CD4-positive, alpha-beta T cell treated with Interleukin-1 beta for 1 hour (primary cell): ENCODE results near the gene ZNF385C.

ENCODE experiments used
- DNase-seq, 2 donors: peaks; one replicate each; pipeline ENCODE4 v3.0.0-alpha.2; 2020 to 2022

The ZNF385C gene

GRCh38 chr17:42122371-42123303 is 24.4 kb upstream of the ZNF385C start, which contains the start of gene HSPB9:
HSPB9 (plus strand) TSS chr17:42122804; CDS start chr17:42122851, 47 bp downstream.
- DNase-seq, result no peak

DNA sequence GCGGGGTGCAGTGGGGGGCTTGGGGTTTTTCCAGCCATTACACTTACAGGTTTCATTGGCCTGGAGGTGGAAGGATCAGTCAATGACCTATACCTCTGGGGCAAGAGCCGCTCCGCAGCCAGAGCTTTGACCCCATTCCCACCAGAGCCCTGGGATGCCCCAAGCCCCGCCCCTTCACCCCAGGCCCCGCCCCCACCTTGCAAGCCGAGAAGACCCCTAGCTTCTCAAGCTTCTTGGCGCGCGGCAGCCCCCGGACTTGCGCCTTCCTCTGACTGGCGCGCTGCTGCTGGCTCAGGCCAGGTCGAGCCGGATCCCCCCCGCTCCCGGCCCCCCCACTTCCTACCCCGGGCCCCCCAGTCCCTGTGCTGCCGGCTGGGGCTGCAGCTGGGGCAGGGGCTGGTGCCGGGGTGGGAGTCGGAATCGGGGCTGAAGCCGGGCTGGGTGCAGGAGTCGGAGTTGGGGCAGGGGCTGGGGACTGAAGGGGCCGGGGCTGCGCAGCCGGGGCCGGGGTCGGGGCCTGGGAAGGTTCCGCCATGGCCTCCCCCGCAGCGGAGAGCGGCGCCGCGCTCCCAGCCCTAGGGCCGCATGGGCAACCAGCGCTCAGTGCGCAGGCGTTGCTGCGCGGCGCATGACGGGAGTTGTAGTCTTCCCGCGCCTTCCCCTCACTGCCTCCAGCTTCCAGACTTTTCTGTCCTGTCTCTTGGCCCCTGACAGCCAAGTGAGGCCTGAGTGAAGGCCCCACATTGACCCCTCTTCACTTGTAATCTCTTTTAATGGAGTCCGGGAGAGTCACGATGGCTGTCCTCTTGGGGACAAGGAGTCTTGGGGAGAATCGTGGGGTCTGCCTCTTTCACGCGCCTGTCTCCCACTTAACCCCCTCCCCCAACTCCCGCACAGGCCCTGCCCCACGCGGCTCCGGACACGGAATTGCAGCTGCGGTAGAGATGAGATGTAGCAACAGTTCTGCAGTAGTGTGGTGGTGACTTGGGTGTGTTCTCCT is 22.8 kb upstream of the ZNF385C start, which contains the start of gene KAT2A:
Gene KAT2A (minus strand): TSS at position 598 of the 1,000 bp plus-strand sequence. CDS start 63 bp downstream, at position 535.
- peak; percentile 76 to 78 for DNase-seq

- no peak for DNase-seq
Observed at GRCh38 chr17:42120161-42120769, 22.0 kb upstream of the ZNF385C start.

DNA sequence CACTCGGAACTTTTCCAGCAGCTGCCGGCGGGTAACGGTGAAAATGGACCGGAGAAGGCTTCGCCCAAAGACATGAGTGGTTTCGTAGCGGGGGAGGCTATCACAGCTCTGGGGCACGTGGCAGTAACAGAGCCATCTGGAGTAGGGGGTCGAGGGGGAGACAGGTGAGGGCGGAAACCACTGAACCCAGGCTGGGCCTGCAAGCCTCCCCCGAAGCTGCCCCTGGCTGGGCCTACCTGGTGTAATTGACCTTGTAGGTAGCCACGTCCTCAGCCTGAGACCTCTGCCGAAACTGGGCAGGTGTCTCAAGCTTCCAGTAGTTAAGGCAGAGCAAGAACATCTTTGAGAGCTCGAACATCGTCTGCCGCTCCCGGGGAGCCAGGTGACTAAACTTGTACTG is 21.0 kb upstream of the ZNF385C start:
- DNase-seq, result no peak

DNA sequence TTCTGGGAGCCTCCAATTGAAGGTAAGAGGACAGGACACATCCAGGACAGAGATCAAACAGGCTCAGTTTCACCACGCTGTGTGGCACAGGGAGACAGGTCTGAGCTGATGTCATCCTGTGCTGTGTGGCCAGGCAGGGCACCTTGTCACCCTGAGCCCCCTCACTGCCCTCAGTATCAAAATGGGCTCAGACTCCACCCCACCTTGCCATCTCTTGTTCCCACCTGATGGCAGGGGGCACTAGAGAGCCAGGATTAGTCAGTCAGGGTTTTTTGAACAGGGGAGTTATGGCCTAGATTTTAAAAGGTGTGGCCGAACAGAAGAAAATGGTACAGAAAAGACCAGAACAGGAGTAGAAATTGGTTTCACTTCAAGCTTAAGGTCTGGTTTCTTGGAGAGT is 20.3 kb upstream of the ZNF385C start:
- peak; percentile 34 to 47 for DNase-seq

DNA sequence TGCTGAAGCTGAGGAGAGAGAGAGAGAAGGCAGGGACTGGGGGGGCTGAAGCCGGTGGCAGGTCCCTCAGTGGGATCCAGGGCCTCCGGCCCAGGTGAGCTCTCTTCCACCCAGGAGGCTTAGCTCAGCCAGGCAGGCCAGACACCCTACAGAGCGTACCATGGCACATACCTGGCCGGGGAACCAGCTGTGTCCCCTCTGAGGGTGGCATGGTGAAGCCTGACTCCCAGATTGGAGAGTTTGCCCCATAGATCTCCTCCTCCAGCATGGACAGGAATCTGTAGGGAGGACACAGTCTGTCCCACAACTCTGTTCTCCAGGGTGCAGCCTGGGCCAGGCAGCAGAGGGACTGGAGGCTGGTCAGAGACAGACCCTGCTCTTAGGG is 19.8 kb upstream of the ZNF385C start:
- DNase-seq, result no peak

DNA sequence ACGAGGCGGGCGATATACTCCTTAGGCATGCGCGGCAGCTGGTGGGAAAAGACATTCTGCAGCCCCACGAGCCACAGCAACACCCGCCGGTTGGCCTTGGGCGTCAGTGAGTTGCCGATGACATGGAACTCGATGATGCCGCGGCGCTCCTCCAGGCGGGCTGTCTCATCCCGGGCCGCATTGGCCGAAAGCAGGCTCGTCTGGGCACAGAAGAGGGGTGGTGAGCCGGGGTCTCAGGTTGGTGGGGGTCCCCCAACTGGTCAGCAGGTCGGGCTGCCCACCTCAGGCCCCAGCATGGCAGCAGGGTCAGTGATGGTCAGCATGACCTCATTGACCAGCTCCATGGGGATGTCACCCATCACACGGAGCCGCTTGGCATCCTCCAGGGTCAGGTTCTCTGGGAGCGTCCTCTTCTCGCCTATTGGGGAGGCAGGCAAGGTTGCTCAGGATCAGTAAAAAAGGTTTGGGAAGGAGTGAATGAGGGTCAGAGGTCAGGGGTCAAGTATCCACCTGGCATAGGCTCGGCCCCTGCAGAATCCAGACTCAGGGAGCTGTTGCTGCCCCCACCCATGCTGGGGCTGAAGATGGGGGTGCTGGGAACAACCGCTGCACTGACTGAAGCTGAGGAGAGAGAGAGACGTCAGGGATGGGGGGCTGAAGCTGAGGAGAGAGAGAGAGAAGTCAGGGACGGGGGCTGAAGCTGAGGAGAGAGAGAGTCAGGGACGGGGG is 19.3 kb upstream of the ZNF385C start:
- no peak for DNase-seq

DNA sequence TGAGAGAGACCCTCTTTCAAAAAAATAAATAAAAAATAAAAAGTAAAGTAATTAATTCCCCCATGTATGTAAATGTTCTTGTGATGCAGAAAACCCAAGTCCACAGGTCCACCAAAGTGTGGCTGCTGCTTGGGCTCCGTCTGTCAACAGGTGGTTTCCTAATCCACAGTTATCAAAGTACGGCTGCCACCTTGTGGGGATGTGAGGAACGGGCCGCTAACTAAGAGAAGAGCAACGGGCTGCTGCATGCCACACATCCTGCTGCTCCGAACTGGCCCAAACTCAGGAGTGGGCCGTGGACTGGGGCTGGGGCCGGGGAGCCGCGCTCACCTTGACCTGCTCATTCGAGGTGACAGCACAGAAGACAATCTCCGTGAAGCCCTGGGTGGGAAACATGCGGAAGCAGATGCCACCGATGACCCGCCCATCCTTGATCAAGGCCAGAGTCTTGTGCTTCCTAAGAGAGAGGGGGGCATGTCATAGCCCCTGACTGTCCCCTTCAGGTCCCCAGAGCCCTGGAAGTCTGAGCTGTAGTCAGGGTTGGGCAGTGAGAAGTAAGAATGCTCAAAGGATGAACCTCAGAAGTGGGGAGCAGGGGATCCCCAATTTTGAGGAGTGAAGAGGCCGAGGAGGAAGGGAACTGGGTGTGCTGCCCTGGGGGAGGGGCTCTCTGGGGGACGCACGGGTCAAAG is 18.6 kb upstream of the ZNF385C start:
- DNase-seq, result peak; percentile 85 to 88

GRCh38 chr17:42114118-42114517 is 15.8 kb upstream of the ZNF385C start:
- no peak for DNase-seq

DNA sequence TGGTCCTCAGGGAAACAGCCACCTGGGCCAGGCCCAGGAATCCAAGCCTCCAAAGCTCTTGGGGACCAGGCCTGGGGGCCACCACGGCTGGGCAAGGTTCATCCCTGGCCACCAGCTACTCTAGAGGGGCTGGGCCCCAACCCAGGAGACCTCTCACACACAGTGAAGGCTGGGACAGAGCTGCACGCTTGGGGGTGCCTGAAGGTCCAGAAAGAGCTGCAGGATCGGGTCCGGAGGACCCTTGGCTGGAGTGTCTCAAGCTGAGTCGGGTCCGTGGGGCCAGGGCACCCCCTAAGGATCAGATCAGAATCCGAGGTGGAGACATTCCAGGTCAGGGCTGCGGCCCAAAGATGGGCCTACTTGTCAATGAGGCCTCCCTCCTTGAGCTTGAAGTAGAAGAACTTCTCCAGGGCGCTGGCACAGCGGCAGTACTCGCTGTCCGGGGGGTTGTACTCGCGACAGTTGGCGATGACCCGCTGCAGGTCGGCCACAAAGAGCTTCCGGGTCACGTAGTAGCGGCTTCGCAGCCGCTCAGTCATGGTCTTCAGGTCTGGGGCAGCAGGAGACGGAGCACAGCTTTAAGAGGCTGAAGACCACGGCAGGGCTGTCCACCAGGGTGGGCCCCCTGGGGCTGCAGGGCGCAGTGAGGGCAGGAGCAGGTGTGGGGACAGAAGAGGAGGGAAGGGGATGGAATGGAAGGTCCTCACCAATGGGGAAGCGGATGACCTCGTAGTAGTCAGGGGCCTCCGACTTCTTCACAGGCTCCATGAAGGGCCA is 15.2 kb upstream of the ZNF385C start:
- no peak for DNase-seq

GRCh38 chr17:42112552-42113176 is 14.4 kb upstream of the ZNF385C start, which contains the start of gene DHX58:
DHX58 (minus strand) TSS chr17:42112714; CDS start chr17:42111892, 822 bp downstream.
- peak; percentile 84 to 87 for DNase-seq

DNA sequence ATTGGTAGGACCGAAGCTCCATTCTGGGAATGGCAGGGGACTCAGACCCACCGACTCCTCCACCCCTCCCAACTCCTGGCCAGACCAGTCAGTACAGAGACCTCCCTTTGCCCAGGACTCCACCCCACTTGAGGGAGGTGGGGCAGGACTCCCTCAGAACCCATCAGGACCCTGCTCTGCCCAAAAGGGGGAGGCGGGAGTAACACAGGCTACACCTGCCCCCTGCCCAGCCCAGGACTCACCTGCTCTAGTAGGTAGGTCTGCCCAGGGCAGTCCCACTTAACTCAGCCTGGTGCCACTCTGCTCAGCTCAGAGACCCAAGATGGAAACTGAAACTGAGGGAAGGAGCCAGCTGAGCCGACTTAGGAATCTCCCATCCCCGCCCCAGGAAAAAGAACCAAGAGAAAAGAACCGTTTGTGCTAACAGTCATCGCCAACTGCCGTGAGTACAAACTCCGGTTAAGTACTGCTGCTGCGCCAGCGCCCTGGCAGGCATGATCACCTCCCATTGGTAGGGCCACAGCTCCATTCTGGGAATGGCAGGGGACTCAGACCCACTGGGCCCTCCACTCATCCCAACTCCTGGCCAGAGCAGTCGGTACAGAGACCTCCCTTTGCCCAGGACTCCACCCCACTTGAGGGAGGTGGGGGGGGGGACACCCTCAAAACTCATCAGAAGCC is 13.7 kb upstream of the ZNF385C start:
- peak in 1 of 2 donors; percentile 28 for DNase-seq

DNA sequence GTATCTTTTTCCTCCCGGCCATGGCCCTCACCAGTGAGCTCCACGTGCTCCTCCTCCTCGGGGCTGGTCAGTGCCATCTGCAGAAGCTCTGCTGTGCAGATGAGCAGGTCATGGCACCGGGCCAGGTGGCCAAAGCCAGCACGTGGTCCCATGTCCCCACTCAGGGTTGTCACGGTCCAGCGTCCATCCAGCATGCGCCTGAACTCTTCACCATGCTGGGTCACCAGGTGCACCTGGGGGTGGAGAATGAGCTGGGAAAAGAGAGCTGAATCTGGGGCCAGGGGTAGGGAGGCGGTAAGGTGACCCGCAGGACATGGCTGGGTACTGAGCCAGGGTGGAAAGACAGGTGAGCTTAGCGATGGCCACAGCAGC is 13.0 kb upstream of the ZNF385C start:
- DNase-seq, result no peak

- DNase-seq, result no peak
Observed at GRCh38 chr17:42110301-42111264, 12.3 kb upstream of the ZNF385C start.

GRCh38 chr17:42109086-42109485 is 10.8 kb upstream of the ZNF385C start:
- no peak for DNase-seq

- DNase-seq, result peak; percentile 90 to 91
Observed at GRCh38 chr17:42107597-42108576, 9.6 kb upstream of the ZNF385C start.

- no peak for DNase-seq
Observed at GRCh38 chr17:42107124-42107523, 8.9 kb upstream of the ZNF385C start.
